Hematopoietic multipotent progenitor cell (in vitro differentiated cells): ENCODE measurements around the gene FOXG1. TPM values are rescaled to one million over a fixed set of nuclear protein-coding genes. Genes with fewer than 3 reads are reported as not detected.

ENCODE experiments used
- DNase-seq, 3 donors: peaks; one replicate each; pipeline ENCODE4 v3.0.0-alpha.2; 2011 to 2015; ENCODE audit warnings: low read depth in 2 of 3, low spot score in 2 of 3
- total RNA-seq: library from RNA; depleted of rRNA; stranded (reverse); fragments of >200 nt; gene quantifications from one replicate; pipeline ENCODE4 v1.2.3, GENCODE V29; 2012

FOXG1 gene
- total RNA-seq, 1 donor: not detected

GRCh38 chr14:28774764-28775735, 8.5 kb downstream of the FOXG1 start:
- DNase-seq: no peak

GRCh38 chr14:28776482-28777266, 10.1 kb downstream of the FOXG1 start:
- no peak for DNase-seq

GRCh38 chr14:28777471-28778137, 11.0 kb downstream of the FOXG1 start:
- no peak for DNase-seq

GRCh38 chr14:28778138-28779117, 11.8 kb downstream of the FOXG1 start:
- DNase-seq: no peak

- DNase-seq: no peak
These were observed 12.9 kb downstream of the FOXG1 start for GRCh38 chr14:28779456-28779855.

DNA sequence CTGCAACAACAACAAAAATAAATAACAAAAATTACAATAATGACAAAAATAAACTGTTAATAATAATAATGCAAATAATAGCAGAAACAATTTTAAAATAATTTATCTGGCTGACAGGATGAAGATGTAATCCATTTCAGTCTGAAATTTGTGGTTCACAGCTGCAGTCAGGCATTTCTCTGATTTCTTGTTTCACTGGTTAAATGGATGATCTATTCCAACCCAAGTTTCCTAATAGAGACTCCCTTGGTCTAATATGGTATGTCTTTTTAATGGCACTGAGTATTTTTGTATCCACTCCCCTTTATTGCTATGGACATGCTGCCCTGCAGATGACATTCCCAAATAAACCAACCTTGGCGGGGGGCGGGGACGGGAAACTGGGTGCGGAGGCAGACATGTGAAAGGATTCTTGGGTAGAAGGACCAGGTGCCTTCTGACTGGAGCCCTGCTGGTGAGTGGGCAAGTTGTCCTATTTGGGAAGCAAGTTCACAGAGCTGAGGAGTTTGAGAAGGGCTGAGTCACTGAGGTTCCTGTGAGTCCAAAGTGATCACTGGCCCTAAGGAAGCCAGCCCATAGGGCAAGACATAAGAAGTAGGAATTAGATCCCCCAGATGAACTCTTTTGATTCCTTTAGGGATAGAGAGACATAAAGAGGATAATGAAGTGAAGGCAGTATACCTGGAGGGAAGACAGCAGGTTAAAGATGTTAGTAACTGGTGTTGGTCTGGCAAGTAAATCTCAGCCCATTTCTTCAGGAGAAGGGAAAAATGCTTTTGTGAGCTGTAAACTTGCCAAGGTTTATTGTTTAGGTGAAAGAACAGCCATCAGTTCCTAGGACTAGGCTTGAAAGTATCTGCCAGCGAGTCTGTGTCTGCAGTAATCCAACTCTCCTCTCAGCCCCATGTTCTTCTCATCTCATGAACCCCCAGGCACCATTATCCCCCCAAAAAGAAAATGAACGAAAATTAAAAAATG, 14.5 kb downstream of the FOXG1 start:
- no peak for DNase-seq

DNA sequence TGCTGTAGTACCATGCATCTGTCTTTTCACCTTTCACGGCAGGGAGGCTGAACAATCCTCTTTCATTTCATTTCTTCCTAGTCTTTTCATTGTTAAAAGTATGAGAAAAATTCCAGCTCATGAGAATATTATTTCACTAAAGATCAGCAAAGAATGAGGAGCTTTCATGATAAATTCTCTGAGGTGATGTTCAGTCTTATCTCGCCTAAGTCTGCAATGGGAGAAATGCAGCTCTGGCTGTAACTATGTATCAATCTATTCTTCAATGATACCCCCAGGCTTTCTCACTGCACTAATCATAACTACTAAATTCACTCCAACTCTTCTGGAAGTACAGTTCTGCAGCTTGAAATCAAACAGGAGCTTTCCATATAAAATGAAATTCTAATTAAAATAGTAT, 15.7 kb downstream of the FOXG1 start:
- DNase-seq: no peak

GRCh38 chr14:28783664-28784063, 17.1 kb downstream of the FOXG1 start:
- DNase-seq: no peak

DNA sequence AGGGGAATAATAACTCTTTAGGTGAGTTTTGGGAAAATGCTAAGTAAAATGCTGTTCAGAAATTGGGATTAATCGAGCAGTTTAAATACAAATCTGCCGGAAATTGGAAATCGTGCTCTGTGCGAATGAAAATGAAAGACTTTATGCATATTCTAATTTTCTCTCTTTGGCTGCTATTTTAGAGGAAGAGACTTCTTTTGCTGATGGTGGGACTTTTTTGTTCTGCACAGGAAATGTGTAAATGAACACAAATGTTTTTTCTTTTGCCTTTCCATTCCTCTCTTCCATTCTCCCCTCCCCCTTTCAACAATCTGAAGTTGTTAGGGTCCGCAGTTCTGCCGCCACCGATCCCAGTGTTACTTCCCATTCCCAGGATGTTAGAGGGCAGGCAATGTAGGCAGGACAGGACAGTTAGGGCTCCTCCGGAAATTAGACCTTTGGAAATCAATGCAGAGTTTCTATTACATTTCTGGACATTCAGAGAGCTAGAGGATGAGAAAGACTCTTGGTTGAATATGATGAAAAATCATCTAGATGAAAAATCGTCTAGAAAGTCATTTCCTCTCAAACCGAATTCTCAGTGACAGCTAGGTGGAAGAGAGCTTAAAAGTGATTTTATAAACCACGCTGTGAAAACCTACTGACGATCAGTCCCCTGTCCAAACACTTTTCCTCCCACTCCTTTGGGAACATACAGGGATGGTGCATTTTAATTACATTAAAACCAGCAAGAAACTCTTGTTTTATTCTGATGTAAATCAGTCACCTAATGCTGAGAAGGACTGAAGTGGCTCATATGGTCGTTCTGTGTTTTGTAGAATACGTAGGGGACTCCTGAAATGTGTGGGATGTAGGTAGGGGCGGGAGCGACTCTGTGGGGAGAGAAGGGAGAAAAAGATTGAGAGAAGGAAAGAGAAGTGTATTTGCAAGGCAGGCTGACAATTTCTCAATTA, 17.8 kb downstream of the FOXG1 start:
- no peak for DNase-seq

DNA sequence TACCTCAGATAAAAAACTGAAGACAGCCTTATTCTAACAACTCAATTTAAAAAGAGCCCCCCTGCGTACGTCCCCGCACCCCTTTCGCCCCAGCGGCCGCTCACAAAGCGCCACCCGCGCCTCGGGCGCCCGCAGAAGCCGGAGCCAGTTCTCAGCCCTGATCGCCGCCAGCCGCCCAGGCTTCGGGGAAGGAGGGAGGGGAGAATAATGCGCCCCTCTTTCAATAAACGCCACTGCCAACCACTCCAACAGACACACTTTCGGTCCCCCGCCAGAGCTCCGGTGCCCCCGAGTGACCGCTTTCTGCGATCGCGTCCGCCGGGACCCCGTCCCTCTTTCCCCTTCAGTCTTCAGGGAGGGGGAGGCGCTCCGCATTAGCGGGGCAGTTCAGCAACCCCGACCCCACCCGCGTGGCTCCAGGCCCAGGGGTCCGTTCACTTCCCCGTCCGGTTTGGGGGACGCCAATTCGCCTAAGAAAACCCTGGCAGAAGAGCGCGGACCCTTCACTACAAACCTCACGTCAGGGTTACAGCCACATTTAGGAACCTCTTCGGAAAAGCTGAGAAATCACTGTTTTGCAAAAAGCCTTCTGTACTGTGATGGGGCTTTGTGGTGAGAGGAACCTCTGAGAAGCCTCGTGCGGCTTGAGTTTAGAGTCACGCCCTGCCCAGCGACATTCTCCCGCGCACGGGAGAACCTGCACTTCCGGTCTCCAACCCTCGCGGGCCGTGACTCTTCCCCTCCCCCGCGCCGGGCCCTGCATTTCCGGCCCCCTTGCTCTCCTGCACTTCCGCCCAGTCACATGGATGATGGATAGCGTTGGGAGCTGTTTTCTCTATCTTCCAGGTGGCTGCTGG, 18.7 kb downstream of the FOXG1 start:
- no peak for DNase-seq

- DNase-seq: no peak
These were observed 40.9 kb downstream of the FOXG1 start for GRCh38 chr14:28807518-28807917.

GRCh38 chr14:28813810-28814209, 47.2 kb downstream of the FOXG1 start:
- DNase-seq: no peak
